ENCODE results near the gene CAPN10.

The CAPN10 gene

DNA sequence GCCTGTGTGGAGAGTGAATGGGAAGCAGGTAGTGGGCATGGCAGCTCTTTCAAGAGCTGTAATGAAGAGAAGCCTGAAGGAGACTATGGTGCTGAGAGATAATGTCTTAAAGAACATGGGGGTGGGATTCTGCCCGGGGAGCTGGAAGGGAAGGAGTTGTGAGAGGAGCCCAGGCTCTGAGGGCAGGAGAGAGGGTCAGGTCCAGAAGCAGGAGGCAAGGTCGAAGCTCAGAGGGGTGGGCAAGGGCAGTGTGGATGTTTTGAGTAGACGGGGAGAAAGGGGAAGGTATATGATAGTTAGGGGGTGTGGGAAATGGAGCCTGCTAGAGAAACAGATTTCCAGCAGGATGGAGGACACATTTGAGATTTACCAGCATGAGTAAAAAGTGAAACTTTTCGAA lies 2.1 kb downstream of the CAPN10 start:
- in situ Hi-C loops (cut with HindIII; ENCODE audit: low sequenced_read_pairs) = no loop called here

DNA sequence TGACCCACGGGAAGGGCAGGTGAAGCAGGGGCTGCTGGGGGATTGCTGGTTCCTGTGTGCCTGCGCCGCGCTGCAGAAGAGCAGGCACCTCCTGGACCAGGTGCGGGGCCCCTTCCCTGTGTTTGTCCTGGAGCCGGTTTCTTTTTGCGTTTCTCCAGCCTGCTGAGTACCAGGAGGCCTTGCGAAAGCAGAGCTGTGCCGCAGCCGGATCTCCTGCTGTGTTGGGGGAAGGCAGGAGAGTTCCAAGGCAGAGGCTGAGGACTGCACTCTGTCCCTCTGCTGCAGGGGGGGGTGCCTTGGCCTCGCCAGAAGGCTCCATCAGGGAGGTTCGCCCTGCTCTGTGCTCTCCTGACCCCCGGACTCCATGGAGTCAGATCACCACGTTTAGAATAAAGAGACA lies 2.8 kb downstream of the CAPN10 start:
- in situ Hi-C loops (cut with HindIII; ENCODE audit: low sequenced_read_pairs) = no loop called here

DNA sequence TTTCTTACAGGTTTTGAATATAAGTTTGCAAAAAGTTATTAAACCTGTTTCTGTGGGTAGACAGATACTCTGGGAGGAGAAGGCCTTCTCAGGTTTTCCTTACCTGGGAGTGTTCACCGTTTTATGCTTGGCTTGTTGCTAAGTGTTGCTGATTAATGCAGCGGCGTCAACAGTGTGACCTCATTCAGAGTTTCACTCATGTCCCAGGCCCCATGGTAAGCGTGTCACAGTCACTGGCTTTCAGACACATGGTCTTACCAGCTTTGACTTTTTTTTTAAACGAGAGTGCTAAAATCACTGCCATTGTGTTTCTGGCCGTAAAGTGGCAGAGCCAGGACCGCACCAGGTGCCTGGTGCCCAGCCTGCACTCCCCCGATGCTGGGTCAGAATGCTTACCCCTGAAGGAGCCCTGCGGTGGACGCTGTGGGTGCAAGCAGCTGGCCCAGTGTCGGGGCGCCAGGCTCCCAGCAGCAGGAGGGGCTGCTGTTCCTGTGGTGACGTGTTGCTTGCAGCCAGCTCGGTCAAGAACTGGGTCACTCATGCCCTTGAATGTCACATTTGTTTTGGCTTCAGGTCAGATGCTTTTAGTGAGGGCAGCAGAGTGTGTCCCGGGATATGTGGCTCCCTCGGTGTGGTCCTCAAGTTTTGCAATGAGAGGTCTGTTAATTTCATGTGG lies 3.5 kb downstream of the CAPN10 start:
- in situ Hi-C loops (cut with HindIII; ENCODE audit: low sequenced_read_pairs) = no loop called here

DNA sequence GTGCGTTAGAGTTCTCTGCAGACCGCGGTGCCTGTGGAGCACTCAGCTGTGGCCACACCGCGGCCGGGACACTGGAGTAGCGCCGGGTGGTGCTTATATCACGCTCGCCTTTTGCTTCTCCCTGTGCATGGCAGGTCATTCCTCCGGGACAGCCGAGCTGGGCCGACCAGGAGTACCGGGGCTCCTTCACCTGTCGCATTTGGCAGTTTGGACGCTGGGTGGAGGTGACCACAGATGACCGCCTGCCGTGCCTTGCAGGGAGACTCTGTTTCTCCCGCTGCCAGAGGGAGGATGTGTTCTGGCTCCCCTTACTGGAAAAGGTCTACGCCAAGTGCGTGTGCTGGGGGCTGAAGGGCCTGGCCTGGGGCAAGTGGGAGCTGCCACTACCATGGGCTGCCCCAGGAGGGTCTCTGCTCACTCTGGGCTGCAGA lies 4.2 kb downstream of the CAPN10 start:
- in situ Hi-C loops (cut with HindIII; ENCODE audit: low sequenced_read_pairs) = no loop called here

DNA sequence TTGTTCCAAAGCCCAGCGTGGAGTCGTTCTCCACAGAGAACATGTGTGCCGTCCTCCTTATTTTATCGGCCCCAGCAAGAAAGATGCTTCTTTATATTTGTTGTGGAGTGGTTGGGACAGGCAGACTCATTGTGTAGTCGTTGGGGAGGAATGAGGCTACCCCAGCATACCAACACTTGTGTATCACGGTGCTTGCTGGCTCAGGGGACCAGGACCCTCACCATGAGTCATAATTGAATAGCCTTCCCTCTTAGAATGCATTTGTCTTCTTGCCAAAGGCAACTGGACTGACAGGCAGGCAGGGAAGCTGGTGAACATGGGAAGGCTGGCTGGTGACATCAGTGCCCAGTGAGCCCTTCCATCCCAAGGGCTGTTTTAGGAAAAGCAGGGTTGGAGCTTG lies 4.7 kb downstream of the CAPN10 start:
- in situ Hi-C loops (cut with HindIII; ENCODE audit: low sequenced_read_pairs) = no loop called here

DNA sequence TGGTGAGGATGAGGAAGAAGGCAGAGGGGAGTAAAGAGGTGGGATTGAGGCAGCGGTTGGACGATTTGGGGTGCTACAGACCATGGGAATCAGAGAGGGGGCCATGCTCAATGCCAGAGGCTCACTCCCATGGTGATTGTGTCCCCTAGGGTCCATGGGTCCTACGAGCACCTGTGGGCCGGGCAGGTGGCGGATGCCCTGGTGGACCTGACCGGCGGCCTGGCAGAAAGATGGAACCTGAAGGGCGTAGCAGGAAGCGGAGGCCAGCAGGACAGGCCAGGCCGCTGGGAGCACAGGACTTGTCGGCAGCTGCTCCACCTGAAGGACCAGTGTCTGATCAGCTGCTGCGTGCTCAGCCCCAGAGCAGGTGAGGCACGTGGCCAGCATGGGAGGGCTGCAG lies 5.2 kb downstream of the CAPN10 start:
- in situ Hi-C loops (cut with HindIII; ENCODE audit: low sequenced_read_pairs) = no loop called here

DNA sequence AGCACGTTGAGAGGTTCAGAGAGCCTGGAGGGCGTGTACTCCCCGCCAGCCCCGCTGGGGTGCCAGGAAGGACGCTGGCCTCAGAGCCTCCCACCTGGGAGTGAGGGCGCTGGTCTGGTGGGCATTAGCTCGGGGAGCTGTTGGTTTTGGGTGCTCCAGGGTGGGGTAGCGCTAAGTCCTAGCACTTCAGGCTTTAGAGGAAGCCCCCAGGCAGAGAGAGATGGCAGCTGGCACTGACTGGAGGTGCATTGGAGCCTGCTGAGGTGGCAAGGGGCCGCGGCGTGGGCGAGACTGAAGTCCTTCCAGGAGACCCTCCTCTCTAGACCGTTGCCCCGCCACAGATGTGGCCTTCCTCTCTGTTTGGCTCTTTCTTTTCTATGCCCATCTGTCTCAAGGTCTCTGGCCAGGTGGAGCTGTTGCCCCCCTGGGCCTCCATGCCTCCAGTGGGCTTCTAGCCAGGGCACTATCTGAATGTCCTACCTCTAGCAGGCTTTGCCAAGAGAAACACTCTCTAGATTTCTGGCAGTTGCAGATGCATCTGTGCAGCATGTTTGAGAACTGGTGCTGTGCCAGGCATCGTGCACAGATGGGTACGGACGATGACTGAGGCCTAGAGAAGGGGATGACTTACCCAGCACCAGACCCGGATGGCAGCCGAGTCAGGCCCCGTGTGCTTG lies 6.6 kb downstream of the CAPN10 start:
- in situ Hi-C loops (cut with HindIII; ENCODE audit: low sequenced_read_pairs) = no loop called here

DNA sequence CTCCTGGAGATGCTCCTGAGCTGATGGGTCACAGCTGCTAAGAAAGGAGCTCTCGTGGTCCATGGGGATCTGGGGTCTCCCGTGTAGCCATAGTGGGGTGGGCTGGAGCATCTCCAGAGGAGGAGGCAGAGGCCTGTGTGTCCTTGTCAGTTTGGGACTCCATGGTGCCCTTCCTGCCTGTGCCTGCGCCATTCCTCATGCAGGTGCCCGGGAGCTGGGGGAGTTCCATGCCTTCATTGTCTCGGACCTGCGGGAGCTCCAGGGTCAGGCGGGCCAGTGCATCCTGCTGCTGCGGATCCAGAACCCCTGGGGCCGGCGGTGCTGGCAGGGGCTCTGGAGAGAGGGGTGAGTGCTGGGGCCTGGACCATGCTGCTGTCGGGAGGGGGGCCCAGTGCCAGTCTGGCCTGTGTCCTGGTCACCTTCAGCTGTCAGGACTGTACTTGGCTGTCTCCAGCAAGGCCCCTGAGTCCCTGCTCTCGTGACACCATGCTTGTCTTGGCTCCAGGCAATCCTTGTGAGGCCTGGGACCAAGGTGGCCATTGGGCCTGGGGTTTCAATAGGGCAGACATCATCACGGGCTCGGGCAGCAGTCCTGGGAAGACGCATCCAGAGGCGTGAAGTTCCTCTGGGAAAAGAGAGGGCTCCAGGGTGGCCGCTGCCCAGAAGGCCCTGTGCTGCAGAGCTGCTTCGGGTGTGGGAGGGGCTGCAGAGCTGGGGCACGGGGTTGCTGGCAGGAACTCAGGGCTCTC lies 7.3 kb downstream of the CAPN10 start:
- in situ Hi-C loops (cut with HindIII; ENCODE audit: low sequenced_read_pairs) = no loop called here

DNA sequence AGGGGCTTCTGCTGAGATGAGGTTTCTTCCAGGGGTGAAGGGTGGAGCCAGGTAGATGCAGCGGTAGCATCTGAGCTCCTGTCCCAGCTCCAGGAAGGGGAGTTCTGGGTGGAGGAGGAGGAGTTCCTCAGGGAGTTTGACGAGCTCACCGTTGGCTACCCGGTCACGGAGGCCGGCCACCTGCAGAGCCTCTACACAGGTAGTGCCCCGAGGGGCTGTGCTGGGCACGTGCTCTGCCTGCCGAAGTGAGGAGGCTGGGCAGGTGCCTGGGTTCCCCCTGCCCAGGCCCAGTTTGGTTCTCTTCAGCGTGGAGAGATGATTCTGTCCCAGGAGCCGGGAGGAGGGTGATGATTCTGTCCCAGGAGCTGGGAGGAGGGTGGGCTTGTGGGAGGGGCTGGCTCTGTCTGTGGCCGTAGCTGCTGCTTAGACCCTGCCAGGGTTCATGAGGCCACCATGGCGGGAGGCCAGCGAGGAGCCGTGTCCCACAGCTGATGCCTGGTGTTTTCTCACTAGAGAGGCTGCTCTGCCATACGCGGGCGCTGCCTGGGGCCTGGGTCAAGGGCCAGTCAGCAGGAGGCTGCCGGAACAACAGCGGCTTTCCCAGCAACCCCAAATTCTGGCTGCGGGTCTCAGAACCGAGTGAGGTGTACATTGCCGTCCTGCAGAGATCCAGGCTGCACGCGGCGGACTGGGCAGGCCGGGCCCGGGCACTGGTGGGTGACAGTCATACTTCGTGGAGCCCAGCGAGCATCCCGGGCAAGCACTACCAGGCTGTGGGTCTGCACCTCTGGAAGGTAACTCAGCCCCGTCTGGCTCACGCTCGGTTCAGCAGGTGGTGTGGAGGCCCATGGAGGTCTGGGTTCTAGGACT lies 8.2 kb downstream of the CAPN10 start:
- in situ Hi-C loops (cut with HindIII; ENCODE audit: low sequenced_read_pairs) = no loop called here

DNA sequence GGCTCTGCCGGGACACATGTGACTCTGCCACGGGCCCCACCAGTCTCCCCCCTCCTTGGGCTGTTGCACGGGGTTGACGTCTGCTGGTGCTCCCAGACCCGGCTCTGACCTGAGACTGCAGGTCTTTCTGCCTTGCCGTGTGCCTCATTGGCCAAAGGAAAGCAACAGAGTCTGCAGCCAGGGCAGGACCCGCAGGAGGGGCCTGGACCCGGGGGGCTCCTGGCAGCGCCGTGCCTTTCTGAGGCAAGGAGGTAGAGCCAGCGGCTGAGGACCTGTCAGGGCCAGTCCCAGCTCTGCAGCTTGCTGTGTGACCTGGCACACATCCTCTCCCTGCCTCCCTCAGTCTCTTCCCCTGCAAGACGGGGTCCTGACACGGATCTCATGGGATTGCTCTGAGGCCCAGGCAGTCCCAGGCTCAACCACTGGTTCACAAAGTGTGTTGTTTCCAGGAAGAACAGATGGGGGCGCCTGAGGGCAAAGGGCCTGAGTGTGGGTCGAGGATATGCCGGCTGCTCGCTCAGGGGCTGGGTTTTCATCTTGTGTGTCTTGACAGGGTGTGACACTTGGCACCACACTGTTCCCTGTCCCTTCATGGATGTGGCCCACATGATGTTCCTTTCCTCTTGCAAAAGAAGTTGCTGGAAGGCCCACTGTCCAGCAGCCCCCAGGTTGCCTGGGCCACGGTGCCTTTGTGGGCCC lies 9.0 kb downstream of the CAPN10 start:
- in situ Hi-C loops (cut with HindIII; ENCODE audit: low sequenced_read_pairs) = no loop called here

DNA sequence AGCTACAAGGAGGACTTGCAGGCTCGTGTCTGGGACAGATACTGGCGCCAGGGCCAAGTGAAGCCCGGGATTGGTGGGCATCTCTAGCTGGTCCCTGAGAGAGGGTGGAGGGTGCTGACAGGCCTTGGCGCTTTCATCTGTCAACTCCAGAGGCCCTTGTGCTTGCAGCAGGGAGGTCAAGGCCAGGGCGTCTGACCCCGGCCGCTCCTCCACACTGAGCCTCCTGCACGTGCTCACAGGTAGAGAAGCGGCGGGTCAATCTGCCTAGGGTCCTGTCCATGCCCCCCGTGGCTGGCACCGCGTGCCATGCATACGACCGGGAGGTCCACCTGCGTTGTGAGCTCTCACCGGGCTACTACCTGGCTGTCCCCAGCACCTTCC lies 9.5 kb downstream of the CAPN10 start:
- in situ Hi-C loops (cut with HindIII; ENCODE audit: low sequenced_read_pairs) = no loop called here

DNA sequence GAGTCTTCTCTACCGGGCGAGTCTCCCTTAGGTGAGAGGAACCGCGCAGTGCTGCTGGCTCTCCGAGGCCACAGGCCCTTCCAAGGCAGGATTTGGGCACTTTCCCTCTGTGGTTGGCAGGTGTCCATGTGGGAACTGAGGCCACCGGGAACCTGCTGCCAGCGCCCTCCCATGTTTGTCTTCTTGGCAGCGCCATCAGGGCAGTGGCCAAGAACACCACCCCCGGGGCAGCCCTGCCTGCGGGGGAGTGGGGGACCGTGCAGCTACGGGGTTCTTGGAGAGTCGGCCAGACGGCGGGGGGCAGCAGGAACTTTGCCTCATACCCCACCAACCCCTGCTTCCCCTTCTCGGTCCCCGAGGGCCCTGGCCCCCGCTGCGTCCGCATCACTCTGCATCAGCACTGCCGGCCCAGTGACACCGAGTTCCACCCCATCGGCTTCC lies 10.0 kb downstream of the CAPN10 start:
- in situ Hi-C loops (cut with HindIII; ENCODE audit: low sequenced_read_pairs) = no loop called here

DNA sequence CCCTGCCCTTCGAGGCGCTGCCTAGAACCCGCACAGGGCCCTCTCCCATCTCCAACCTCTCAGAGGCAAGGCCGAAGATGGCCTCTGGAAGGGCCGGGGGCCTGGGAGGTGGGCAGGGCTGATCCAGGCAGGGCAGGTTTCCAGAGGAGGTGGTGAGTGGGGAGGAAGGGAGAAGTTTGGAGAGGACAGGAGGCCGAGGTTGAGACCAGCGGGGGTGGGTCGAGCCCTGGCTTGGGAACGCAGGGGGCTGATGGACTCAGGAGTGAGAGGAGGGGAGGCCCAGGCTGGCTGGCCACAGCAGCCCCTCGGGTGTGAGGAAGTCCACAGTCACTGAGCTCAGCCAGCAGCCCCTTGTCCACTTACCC lies 10.5 kb downstream of the CAPN10 start:
- in situ Hi-C loops (cut with HindIII; ENCODE audit: low sequenced_read_pairs) = no loop called here

DNA sequence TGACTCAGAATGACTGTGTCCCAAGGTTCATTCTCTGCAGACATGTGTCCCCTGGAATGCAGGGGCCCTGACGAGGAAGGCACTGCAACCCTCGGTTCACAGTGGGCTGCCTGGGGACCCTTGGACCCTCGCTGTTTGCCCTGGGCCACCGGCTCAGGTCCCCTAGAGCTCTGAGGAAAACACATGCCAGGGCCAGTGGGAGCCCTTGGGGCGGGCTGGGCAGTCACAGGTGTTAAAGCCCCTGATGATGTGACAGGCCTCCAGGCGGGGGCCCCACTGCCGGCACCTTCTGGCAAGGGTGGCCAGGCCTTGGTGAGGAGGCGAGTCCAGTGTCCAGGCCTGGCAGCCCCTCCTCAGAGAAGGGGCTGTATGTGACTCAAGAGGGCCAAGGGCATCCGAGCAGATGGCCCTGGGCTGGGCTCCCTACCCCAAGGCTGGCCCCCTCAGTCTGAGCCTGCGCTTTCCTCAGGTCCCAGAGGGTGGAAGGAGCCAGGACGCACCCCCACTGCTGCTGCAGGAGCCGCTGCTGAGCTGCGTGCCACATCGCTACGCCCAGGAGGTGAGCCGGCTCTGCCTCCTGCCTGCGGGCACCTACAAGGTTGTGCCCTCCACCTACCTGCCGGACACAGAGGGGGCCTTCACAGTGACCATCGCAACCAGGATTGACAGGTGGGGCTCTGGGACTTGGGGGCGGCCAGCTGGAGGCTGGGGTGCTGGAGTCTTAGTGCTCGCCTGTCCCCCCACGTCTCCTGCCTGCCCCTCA lies 11.1 kb downstream of the CAPN10 start:
- in situ Hi-C loops (cut with HindIII; ENCODE audit: low sequenced_read_pairs) = no loop called here

DNA sequence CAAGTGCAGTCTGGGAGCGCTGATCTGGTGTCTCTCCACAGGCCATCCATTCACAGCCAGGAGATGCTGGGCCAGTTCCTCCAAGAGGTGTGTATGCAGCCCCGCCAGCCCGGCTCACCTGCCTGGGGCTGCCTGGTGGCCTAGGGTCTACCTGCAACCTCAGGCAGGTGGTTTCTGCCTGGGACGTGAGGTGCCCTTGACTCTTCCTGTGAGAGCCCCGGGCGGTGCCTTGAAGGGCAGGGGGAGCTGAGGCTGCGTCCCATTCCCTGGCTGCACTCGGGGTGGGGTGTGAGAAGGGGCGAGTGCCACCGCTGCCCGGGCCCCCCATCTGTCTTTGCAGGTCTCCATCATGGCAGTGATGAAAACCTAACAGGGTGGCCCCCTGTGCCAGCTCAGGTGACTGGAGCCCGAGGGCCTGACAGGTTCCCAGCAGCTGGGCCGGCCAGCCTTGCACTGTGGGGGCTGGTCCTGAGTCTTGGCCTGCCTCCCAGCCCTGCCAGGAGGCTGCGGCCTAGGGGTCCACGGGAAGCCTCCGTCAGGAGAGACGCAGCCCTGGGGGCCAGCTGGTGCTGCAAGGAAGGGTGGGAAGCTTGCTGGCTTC lies 11.9 kb downstream of the CAPN10 start:
- in situ Hi-C loops (cut with HindIII; ENCODE audit: low sequenced_read_pairs) = no loop called here

DNA sequence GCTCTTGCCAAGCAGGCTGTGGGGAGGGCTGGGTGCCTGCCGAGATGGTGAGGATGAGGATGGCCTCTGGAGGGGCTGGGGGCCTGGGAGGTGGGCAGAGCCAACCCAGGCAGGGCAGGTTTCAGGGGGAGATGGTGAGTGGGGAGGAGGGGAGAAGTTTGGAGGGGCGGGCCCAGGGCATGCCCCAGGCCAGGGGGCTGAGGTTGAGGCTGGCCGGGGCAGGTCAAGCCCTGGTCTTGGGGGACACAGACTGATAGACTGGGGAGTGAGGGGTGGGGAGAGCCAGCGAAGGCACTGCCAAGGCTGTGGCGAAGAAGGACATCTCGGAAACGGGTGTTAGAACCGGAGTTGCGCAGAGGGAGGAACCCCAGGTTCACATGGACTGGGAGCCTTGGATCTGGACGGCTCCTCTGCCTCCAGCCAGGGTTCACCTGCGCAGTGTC lies 12.6 kb downstream of the CAPN10 start:
- in situ Hi-C loops (cut with HindIII; ENCODE audit: low sequenced_read_pairs) = no loop called here

DNA sequence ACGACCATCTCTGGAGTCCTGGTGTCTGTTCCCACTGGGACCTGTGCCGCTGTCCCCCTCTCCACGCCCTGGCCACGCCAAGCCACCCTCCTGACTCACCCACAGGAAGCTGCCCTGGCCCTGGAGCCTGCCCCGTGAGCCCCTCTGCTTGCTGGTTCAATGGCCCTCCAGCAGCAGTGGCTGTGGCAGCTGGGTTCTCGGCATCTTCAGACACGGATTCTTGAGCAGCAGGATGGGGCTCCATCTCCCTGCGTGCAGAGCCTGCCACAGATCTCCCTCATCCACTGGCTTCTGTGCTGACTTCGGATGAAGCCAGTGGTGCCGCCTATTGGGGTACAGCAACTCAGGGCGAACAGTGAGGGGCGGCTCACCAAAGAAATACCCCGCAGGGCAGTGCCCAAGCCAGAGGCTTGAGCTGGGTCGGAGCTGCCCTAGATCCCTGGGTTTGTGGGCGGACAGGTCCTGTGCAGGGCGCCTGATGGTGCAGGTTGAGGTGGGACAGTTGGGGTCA lies 14.0 kb downstream of the CAPN10 start:
- in situ Hi-C loops (cut with HindIII; ENCODE audit: low sequenced_read_pairs) = no loop called here

DNA sequence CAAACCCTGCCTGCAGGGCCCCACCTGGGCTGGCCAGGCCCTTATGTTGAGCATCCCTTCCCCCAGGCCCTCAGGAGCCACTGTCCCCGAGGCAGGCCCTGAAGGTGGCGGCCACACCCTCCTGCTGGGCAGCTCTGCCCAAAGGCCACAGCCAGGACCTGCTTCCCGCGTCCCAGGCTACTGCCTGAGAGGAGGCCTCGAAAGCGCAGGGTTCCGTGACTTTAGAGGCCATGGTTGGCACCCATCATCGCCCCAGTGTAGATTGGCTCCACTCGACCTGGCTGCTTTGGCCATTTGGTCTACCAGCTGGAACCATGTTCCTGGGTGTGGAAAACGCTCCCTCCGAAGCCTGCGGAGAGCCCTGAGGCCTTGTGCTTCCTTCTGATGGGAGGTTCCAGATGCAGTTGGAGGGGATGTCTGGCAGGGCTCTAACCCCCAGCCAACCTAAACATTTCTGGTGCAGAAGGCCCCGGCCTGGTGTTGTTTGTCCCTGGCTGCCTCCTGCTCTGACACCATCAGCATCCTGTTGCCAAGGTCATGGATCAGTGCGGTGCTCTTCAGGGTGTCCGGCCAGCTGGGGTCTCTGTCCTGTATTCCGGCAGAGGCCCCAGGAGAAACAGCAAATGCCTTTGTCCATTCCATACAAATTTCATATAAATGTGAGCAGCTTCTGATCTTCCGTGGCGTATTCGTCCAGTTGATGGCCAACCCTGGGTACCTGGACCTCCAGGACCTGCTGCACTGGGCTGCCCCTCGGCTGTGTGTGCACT lies 14.7 kb downstream of the CAPN10 start:
- in situ Hi-C loops (cut with HindIII; ENCODE audit: low sequenced_read_pairs) = no loop called here

DNA sequence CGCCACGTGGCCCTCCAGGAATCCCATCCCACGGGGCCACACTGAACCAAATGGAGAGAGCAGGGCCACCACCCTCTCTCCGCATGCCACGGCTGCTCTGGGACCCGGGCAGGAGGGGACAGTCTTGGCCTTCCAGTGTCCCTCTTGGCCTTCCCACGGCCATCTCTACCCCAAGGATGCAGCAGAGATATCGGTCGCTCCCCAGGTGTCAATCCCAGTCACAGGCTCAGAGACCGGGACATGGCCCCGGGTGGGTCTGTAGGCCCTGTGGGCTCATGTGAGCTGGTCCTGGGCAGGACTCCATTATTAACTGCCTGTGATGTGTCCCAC lies 15.3 kb downstream of the CAPN10 start:
- in situ Hi-C loops (cut with HindIII; ENCODE audit: low sequenced_read_pairs) = no loop called here
